ENCODE data around the gene CHD3.

- TF ChIP-seq POLR2AphosphoS5 (IDR thresholded peaks at IDR 0.05; ENCODE audit: insufficient read depth, low read depth, low read length) (no peak), CTCF (IDR thresholded peaks at IDR 0.05; ENCODE audit: extremely low read depth in 1 of 2, insufficient read depth in 1 of 2, low read depth in 1 of 2, low read length in 2 of 2) (no peak), POLR2A (IDR thresholded peaks at IDR 0.05; ENCODE audit: low read depth, low read length) (no peak), EZH2 (IDR thresholded peaks at IDR 0.05; ENCODE audit: borderline replicate concordance, low read depth, low read length, severe bottlenecking) (no peak), GATA2 (IDR thresholded peaks at IDR 0.05; ENCODE audit: insufficient read depth, insufficient read length, low read depth, low read length) (peak; percentile 100)
Measured at GRCh38 chr17:7857713-7858521, 30.7 kb upstream of the CHD3 start, which contains the start of gene CYB5D1.
